K562 treated with DMSO at 1 percent for 4 hours (cell line): ENCODE results near the gene GON7. TPM values are rescaled to one million over a fixed set of nuclear protein-coding genes. Genes with fewer than 3 reads are reported as not detected.

ENCODE experiments used
- total RNA-seq: library from RNA; unstranded; fragments of 300-600 nt; gene quantifications from 2 replicates; pipeline ENCODE4 v1.2.3, GENCODE V29; 2022; ENCODE audit not compliant: insufficient read depth

The GON7 gene
- total RNA-seq: 10.2 and 13.1 TPM in 2 replicates

GRCh38 chr14:93206793-93207467, at the start of gene GON7, which contains the start of gene UBR7:
TSS of gene GON7 (minus strand) at chr14:93207065. CDS start at chr14:93207037, 28 bp downstream.
TSS of gene UBR7 (plus strand) at chr14:93207256. CDS start at chr14:93207292, 36 bp downstream.

GRCh38 chr14:93184391-93185348, 22.2 kb downstream of the GON7 start, which contains the start of the genes LYSET and MOAP1:
TSS of gene LYSET (plus strand) at chr14:93185317. CDS start at chr14:93185406, 89 bp downstream.
TSS of gene MOAP1 (minus strand) at chr14:93184897. CDS start at chr14:93184242, 655 bp downstream.

Other genes starting within 250 kb of the GON7 start
- 35.9 and 46.5 TPM in 2 replicates for gene ITPK1, start 91.1 kb downstream of the GON7 start, total RNA-seq
- gene MOAP1, start 22.2 kb downstream of the GON7 start, total RNA-seq: 10.9 and 11.1 TPM in 2 replicates
- 22.3 and 23.6 TPM in 2 replicates for gene LYSET, start 21.7 kb downstream of the GON7 start, total RNA-seq
- gene UBR7, start 191 bp upstream of the GON7 start, total RNA-seq: 18.0 and 22.4 TPM in 2 replicates
- gene BTBD7, start 126.0 kb upstream of the GON7 start, total RNA-seq: 5.1 and 7.9 TPM in 2 replicates
- not detected in 2 replicates for gene COX8C, start 140.1 kb upstream of the GON7 start, total RNA-seq
- not detected in 2 replicates for gene UNC79, start 223.9 kb upstream of the GON7 start, total RNA-seq